HPDE6-E6E7 (cell line): Measurements from ENCODE around the gene NR3C1.

ENCODE experiments used
- DNase-seq: peaks from one replicate; pipeline ENCODE4 v3.0.0; 2011; ENCODE audit warnings: missing footprints; ENCODE audit errors: extremely low spot score

NR3C1 gene

DNA sequence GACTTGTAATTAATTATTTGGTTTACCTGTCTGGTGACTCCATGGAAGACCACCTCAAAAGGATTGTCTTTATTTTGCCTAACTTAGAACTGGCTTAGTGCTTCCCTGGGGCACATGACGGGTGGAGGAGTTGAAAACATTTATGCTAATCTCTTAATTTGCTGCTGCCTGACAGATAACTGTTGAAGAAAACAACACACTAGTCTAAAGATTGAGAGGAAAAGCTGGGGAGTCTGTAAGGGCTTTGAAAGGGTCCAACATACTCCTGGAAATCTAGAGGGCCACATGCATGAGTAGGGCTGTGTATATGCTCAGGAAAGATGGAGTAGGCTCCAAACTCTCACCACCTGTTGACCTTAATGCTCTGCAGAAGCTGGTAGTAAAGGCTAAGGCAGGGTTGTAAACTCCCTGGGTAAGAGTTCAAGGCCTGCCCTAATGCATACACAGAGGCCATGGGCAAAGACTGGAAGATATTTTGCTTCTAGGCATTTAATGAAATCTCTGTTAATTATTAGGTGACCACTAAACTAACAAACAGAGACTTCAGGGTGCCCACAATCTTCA lies 40.7 kb downstream of the NR3C1 start:
- no peak for DNase-seq

DNA sequence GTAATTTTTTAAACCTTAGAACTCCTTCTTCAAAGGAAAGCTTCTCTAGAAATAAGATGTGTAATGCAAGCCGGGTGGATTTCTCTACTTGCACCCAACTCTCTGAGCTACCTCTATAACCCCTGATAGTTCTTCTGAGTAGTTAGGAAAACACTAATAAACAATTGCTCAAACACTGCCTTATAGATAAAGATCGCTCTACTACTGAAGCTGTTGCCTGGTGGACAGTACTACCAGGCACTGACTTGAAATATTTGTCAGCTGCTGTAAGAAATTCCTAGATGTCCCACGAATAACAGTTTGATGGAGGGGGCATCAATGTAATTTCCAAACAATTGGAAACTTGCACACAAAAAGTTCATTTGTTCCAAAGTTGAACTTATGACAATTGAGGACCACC lies 42.0 kb downstream of the NR3C1 start:
- DNase-seq, result no peak

DNA sequence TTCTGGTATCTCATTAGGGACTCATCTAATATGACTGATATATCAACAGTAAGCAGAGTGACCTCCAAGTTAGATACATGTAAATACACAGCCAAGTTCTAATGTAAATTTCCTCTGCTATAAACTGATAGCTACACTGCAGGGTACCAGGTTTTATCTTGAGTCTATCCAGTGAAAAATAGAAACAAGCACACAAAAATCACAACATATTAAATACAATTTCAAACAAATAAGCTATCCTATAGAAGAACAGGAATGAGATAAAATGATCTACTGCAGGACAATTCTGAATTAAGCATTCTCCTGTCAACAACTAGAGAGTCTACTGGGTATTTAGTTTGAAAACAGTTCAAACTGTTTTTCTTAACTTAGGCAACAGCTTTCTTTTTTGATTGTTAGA lies 42.7 kb downstream of the NR3C1 start:
- DNase-seq, result no peak

DNA sequence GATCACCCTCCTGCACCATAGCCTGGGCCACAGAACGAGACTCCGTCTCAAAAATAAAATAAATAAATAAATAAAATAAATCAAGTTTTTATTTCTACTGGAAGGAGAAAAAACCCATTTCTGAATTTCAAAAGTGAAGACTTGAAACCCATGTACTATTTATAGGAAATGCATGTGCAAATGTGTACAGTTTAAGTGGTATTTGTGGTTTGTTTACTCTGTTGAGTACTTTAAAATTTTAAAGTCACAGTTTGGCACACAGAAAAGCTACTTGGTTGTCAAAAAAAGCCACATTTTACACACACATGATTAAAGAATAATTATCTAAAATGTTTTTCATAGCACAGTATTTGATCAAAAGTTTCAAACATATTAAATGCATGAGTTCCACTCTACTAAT lies 43.6 kb downstream of the NR3C1 start:
- DNase-seq, result no peak

DNA sequence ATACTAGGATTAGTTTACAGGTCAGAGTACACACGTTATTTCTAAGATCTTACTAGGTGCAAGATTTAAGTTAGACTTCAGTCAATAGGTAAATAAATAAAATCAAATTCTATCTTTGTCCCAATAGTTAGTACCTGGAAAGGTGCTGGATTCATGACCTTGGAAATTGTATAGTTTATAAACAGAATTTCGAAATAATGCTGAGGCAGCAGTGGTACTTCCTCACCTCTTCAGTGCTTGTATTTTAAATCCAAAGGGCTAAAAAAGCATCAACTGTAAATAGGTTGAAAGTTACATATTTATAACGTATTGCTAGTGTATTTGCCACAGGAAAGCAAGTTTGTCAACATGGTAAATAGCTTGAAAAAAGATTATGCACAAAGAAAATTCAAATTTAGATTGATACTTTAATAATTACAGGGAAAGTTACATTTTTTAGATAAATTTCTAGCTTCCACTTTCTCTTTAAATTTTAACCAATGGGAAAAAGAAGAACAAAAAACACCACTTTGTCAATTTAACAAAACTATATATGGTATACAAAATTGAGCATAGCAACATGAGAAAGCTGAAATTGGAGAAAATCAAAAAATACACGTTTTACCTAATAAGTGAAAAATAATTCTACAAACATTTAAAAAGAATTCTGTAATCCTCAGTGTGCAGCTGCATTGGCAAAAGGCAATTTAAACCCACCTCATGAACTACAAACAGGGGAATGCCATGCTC lies 46.5 kb downstream of the NR3C1 start:
- DNase-seq, result no peak

DNA sequence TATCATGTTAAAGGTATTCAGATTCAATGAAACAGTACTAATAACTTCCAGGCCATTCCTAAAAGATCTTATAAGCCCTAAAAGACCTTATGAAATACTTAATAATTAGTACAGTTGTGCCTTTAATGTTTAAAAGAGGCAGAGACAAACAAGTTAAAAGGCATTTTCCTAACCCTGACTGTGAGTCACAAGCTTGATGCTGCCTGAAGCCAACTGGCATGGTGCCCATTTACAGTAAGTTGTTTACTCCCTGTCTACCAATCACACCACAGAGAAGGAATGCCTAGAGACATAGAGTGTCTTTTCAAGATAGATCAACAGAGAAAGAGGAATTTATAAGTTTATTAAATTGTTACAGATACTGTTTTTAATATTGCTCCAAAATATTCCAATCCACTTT lies 47.8 kb downstream of the NR3C1 start:
- peak; percentile 87 for DNase-seq

DNA sequence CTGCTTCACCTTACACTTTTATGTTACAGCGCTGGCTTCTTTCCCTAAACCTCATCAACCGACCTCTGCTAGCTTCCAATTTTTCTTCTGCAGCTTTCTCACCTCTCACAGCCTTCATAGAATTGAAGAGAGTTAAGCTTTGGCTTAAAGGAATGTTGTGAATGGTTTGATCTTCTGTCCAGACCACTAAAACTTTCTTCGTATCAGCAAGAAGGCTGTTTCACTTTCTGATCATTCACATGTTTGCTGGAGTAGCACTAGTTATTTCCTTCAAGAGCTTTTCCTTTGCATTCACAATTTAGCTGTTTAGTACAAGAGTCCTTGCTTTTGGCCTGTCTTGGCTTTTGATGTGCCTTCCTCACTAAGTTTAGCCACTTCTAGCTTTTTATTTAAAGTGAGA lies 49.5 kb downstream of the NR3C1 start:
- DNase-seq, result no peak

DNA sequence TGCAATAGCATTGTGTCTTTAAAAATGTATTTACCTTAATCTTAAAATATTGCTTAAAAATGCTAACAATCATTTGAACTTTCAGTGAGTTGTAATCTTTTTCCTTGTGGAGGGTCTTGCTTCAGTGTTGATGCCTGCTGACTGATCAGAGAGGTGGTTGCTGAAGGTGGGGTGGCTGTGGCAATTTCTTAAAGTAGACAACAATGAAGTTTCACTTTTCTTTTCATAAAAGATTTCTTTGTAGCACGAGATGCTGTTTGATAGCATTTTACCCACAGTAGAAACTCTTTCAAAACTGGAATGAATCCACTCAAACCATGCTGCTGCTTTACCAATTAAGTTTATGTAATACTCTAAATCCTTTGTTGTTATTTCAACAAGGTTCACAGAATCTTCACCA lies 50.8 kb downstream of the NR3C1 start:
- no peak for DNase-seq

DNA sequence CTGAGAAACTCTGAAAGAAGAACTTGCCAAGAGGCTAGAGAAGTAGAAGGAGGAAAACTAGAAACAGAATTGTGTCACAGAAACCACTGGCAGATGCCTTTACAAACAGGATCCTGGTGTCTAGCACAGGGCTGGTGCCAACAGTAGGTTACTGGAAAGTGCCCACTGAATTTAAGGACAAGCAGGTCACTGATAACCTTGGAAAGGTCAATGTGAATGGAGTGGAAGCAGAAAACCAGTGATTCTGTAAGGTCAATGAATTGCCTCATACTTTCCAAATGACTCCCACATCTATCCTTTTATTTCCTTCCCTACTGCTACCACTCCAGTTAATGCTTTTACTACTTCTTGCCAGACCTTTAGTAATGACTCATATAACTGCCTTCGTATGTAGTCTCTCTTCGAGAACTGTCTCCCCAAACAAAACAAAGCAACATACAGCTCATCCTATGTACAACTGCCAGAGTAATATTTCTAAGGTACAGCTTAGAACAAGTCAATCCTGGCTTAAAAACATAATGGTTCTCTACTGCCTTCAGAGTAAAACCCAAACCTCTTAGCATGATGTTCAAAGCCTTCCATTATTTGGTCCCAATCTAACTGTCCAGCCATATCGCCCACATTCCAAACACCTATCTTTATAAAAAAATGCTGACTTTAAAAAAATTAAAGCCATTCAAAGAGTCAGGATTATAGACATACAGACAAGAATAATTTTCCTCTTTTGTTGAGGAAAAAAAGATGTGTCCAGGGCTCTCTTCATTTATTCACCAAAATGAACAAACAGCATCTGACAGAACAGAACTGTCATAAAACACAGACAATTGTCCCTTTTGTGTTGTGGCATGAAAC lies 52.5 kb downstream of the NR3C1 start:
- peak; percentile 10 for DNase-seq

DNA sequence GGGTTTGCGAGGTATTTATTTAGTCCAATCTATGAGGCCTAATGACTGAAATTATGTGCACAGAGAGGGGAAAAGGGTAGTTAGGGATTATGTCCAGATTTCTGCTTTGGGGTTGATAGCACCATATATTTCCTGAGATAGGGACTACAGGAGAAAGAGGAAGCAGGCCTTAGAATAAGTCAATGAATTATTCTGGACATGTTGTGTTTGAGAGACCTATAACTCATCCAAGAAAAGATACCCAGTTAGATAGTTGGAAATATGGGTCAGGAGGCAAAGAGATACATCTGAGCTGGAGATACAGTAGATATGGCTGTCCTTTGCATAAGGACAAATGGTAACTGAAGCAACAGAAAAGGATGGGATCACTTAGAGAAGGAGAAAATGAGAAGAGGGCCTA lies 53.1 kb downstream of the NR3C1 start:
- no peak for DNase-seq

DNA sequence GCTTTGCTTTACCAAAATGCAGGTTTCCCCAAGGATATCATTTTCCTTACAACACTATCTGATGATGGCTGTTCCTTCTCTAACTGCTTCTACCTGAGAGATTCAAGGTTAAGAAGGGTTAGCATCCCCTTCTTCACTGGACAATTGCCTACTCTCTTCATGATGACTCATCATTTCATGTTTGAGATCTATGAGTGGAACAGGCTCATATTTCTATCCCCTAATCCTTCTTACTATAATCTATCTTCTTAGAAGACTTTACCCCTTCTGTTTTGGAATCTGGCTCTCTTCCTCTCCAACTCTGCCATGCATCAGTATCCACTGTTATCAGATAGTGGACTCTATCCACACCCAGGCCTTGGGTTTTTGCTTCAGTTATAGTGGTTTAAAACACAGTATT lies 54.3 kb downstream of the NR3C1 start:
- no peak for DNase-seq

DNA sequence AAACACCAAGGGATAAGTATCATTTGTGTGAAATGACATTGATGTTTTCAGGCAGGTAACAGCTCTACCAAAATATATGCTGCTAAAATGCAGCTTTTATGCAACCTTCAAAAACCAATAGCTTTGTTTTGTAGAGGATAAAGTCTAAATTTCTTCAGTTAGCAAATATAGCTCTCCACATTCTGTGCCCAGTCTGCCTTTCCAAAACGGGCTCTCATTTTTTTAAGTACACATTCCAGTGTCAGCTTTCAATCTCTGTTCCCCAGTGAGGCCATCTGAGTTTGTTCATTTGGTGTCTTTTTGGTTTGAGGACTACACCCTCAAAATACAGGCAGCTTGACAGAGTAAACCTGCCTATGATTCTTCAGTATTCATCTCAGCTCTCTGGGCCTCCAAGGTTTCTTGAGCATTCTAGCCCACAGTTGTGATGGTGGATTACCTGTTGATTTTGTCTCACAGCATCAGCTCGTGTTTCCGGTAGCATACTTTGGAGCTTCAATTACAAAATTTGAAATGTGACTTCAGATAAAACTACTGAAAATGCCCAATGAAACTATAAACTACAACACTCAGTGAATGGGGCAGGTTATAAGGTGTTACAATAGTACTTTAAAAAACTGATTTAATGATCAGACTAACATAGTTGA lies 55.7 kb downstream of the NR3C1 start:
- no peak for DNase-seq

DNA sequence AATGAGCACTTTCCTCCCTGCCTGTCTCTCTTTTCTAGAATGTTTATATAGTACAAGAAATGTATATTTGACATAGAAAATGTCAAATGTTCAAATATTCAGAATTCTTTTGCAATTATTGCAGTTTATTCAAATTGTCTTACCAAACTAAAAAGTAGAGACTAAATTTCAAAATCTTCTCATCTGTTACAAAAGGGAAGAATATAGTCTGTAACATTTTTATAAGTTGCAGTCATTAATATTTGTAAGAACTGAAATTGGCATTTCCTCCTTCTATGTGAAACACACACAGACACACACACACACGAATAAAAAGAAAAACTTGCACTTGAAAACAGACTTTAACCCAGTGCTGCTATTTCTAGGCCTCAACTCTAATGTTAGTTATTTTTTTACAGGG lies 56.4 kb downstream of the NR3C1 start:
- DNase-seq, result no peak

DNA sequence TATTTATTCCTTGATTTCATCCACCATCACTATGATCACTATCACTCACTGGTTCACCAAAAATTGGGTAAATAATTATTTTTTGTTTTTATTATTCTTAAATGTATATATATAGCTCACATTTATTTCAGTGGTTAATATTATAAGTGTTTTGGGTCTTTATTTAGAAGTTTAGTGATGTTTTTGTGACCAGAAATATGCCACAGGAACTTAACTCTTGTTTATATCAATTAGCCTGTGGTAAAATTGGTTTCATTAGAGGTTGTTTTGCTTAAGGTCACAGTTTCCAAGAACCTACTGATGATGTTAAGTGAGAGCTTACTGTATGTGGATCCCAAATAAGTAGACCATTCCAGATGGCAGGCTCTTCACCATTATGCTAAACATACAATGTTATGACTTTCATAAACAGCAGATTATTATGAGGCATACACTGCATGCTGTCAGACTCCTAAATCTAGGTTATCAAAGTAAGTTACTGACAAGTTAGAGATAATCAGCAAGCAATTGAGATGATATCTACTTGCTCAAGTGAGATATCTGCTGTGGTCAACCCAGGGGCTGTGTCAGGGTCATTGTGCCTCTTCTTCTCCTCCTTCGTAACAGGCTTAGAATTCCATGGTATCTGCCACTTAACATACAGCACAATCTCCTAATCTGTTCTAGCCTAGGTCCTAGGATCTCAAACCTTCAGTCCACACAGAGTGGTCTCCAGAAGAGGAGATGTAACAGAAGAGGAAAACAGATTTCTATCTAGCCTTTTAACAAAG lies 57.6 kb downstream of the NR3C1 start:
- no peak for DNase-seq

DNA sequence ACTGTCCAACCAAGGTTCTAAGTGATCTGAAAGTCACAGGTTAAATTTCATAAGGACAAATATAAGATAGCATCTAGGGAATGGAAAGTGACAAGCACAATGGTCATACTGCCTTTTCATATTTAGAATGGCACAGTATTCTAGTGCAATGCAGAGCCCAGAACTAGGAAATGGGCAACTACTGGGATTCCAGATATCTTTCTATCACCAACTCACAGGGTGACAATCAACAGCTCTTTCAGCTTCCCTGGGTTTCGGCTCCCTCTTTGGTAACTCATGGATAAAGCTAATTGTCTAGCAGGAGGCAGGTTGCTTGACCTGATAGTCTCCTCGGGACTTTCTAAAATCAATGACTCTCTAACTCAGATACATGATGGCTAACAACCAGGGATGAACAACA lies 60.4 kb downstream of the NR3C1 start:
- DNase-seq, result no peak

DNA sequence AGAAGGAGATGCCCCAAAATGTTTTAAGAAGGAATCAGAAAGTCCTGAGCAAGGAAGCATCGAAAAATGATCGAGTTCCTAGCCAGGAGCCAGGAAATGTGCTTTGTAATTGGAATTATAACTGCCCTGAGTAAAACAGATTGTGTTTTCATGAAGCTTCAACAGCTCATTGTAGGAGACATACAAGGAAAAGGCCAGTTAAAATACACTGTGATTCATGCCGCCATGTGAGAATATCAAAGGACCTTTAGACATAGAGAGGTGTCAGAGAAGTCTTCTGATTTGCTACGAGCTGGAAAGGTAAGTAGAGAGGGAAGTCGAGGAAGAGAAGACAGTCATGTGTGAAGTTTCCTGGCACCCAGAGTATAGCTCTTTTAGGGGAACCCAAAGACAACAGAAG lies 60.9 kb downstream of the NR3C1 start:
- DNase-seq, result no peak

DNA sequence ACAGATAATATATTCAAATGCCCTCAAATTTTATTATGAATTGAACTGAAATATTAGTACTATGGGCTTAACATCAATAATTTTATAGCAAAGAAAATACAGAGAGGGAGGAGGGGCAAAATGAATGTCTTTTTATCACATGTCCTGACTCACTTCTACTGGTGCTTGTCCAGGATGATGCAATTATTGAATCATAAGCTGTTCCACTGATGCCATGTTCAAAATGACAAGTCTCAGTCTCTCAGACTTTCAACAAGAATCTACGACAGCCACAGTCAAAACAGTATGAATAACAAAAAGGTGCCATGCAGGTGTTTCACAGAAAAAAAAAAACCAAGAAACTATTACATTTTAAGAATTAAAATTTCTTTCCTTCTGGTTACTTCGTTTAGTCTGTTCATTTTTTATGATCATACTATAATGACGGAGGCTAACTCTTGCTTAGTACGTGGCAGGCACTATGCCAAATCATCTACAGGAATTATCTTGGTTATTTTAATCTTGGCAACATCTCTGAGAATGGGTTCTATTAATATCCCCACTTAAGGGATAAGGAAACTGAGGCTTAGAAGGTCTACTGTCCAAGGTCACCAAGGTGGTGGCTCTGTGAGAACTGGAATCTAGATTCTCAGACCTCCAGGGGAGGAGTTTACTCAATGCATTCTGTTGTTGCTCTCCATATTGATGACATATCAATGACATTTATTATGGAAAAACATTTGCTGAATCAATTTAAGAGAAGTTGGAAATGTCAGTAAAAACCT lies 61.5 kb downstream of the NR3C1 start:
- peak; percentile 4 for DNase-seq

DNA sequence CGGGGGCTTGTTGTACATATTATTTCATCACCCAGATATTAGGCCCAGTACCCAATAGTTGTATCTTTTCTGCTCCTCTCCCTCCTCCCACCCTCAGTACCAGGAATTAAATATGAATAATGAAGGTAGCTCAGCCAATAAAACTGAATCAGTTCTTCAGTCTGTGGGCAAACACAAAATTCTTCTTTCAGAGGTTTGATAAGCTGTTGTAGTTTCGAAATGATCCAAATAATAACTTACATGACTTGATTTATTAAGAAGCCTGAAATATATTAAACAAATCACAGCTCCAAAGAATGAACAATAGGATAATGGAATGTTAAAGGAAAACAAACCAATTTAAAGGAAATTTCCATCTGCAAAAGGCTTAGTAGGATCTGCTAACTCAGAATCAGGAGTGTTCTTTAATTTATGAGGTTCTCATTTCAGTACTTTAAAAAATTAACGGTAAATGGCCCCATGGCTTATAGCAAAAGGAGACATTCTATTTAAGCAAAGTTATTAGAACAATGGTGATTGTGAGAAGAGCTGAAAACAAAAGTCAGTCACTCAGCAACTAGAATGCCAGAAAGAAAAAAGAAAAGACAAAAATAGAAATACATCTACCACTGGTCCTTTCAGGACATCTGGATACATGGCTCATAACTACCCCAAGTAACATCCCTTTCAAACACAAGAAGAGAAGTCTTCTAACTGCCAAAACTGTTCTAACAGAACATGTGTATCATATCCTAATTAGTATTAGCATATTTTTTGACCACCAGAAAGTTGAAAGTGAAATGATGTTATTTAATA lies 62.4 kb downstream of the NR3C1 start:
- no peak for DNase-seq

DNA sequence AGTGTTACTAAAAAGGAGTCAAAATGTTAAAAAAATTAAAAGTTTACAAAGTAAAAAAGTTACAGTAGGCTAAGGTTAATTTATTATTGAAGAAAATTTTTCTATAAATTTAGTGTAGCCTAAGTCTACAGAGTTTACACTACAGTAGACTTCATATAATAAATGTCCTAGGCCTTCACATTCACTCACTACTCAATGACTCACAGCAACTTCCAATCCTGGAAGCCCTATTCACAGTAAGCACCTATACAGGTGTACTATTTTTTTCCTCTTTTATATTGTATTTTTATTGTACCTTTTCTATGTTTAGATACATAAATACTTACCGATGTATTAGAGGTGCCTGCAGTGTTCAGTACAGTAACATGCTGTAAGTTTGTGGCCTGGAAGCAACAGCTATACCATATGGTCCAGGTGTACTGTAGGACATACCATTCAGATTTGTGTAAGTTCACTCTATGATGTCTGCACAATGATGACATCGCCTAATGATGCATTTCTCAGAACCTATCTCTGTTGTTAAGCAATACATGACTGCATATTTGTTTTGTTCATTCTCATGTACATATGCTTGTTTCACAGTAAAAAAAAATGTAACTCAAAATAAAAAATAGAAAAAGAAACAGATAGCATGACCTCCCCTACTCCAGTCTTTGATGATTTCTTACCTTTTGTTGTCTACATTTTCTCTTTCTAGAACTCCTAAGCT lies 64.7 kb downstream of the NR3C1 start:
- no peak for DNase-seq

DNA sequence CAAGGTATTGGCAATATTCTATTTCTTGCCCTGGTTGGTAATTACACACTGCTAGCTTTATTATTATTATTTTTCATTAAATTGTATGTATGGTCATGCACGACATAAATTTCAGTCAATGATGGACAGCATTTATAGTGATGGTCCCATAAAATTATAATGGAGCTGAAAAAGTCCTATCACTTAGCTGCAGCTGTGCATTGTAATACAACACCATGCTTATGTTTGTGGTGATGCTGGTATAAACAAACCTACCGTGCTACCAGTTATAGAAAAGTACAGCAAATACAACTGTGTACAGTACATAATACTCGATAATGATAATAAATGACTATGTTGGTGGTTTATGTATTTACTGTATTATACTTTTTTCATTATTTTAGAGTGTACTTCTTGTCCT lies 65.5 kb downstream of the NR3C1 start:
- no peak for DNase-seq
